GM12878 (cell line): ENCODE results near the gene CCNJL. TPM values are rescaled to one million over a fixed set of nuclear protein-coding genes. Genes with fewer than 3 reads are reported as not detected.

Experiments used
- ATAC-seq: fragments of 200-7000 bp; cut with Tn5 transposase; 3 replicates; pipeline ENCODE4 v1.9.1; 2020; ENCODE audit warnings: mild to moderate bottlenecking, moderate library complexity
- BruUV-seq: library from RNA; stranded (reverse); fragments of 400-500 nt; replicated peaks from 2 replicates; lab custom pipeline; 2021; lab: Mats Ljungman, UMichigan
- CTCF ChIA-PET: fragments of 300-600 bp; sonication (Branson Sonifier 250); formaldehyde crosslinking; extraction: SDS; loops from one replicate; lab custom pipeline; 2021; ENCODE audit warnings: inconsistent platforms; lab: Yijun Ruan, JAX
- POLR2A ChIA-PET: fragments of 350-600 bp; formaldehyde crosslinking; extraction: SDS; loops from one replicate; lab custom pipeline; 2021; ENCODE audit warnings: inconsistent platforms; lab: Charles Lee
- RAD21 ChIA-PET: fragments of 300-600 bp; sonication (Branson Sonifier 250); formaldehyde crosslinking; loops from one replicate; lab custom pipeline; 2023; ENCODE audit warnings: antibody characterized with exemption; ENCODE audit not compliant: unreplicated experiment; lab: Charles Lee
- SMC1A ChIA-PET: fragments of 300-600 bp; sonication (Branson Sonifier 250); formaldehyde crosslinking; loops from one replicate; lab custom pipeline; 2023; ENCODE audit not compliant: unreplicated experiment, uncharacterized antibody; lab: Charles Lee
- DNase-seq: peaks from one replicate; pipeline ENCODE4 v3.0.0-alpha.2; 2011; ENCODE audit warnings: low read depth, low spot score
- FAIRE-seq: peaks from 3 replicates; lab custom pipeline; 2011; peaks lifted over from hg19 to GRCh38; lab: Jason Lieb, UNC
- H2AFZ ChIP-seq: 2 replicates; pipeline ENCODE4 v1.6.0; 2011; ENCODE audit warnings: low read depth, low read length, control low read depth; ENCODE audit not compliant: control insufficient read depth
- H3K27ac ChIP-seq: 2 replicates; pipeline ENCODE4 v1.5.1; 2011; ENCODE audit warnings: control low read depth; ENCODE audit not compliant: control insufficient read depth, insufficient read depth
- H3K27me3 ChIP-seq, 2 experiments: replicated peaks in 1 of 2; 2 replicates each; pipeline versions ENCODE4 v1.6.0 to v1.6.1; 2011; ENCODE audit warnings: low read length in 1 of 2; ENCODE audit not compliant: control insufficient read depth in 2 of 2, insufficient read depth in 2 of 2
- H3K36me3 ChIP-seq, 2 experiments: 2 replicates each; pipeline ENCODE4 v1.5.1; 2011; ENCODE audit warnings: low read length in 1 of 2; ENCODE audit not compliant: control insufficient read depth in 2 of 2, insufficient read depth in 2 of 2
- H3K4me1 ChIP-seq: 2 replicates; pipeline ENCODE4 v1.6.1; 2011; ENCODE audit warnings: mild to moderate bottlenecking, low read length, moderate library complexity, mixed read lengths; ENCODE audit not compliant: control insufficient read depth, insufficient read depth
- H3K4me2 ChIP-seq: 2 replicates; pipeline ENCODE4 v1.6.0; 2011; ENCODE audit warnings: control low read depth; ENCODE audit not compliant: control insufficient read depth, insufficient read depth
- H3K4me3 ChIP-seq: fragments of 200-600 bp; sonication (generic); 2 replicates; pipeline ENCODE4 v1.5.1; 2016
- H3K79me2 ChIP-seq: 2 replicates; pipeline ENCODE4 v1.6.0; 2011; ENCODE audit warnings: low read length; ENCODE audit not compliant: control insufficient read depth, insufficient read depth
- H3K9ac ChIP-seq: 2 replicates; pipeline ENCODE4 v1.8.0; 2011; ENCODE audit warnings: low read length, control low read depth, mixed read lengths; ENCODE audit not compliant: control insufficient read depth, insufficient read depth
- H3K9me3 ChIP-seq: replicated peaks from 3 replicates; pipeline ENCODE4 v1.5.1; 2011; ENCODE audit warnings: mild to moderate bottlenecking, low read length; ENCODE audit not compliant: control insufficient read depth, insufficient read depth
- H4K20me1 ChIP-seq: 2 replicates; pipeline ENCODE4 v1.6.0; 2011; ENCODE audit not compliant: control insufficient read depth, insufficient read depth
- CBX3 ChIP-seq: fragments of 200-600 bp; sonication (generic); IDR thresholded peaks from 2 replicates; pipeline ENCODE4 v1.6.1; 2016; ENCODE audit warnings: low read depth, borderline replicate concordance
- CHD2 ChIP-seq: IDR thresholded peaks from 2 replicates; pipeline ENCODE4 v1.6.1; 2011; ENCODE audit warnings: low read depth, low read length, improper control_type of control experiment, borderline replicate concordance
- EGR1 ChIP-seq, 2 experiments: IDR thresholded peaks; 1 replicate in 1 of 2; 2 replicates in 1 of 2; pipeline ENCODE4 v1.6.1; 2011 to 2012; ENCODE audit warnings: low read depth in 2 of 2, low read length in 2 of 2, borderline replicate concordance in 1 of 2, mild to moderate bottlenecking in 1 of 2, moderate library complexity in 1 of 2
- PAX5 ChIP-seq: IDR thresholded peaks from 2 replicates; pipeline ENCODE4 v1.6.1; 2011; ENCODE audit warnings: low read depth, low read length, borderline replicate concordance
- STAT1 ChIP-seq: fragments of 450-650 bp; conservative IDR thresholded peaks from 2 replicates; pipeline ENCODE4 v1.6.1; 2014; ENCODE audit warnings: antibody characterized with exemption, mild to moderate bottlenecking
- TARDBP ChIP-seq: IDR thresholded peaks from 2 replicates; pipeline ENCODE4 v1.6.1; 2016; ENCODE audit warnings: borderline replicate concordance
- TBL1XR1 ChIP-seq: IDR thresholded peaks from 2 replicates; pipeline ENCODE4 v1.6.1; 2012; ENCODE audit warnings: low read depth, low read length, improper control_type of control experiment
- WGBS: methylation state at CpG from one replicate; pipeline ENCODE4 v1.1.6; 2016; ENCODE audit warnings: low lambda C conversion rate; ENCODE audit not compliant: insufficient replicate concordance, insufficient coverage; ENCODE audit errors: missing lambda C conversion rate; 5-methylcytosine and 5-hydroxymethylcytosine counted together
- in situ Hi-C: fragments of 300-500 bp; cut with MboI; formaldehyde crosslinking; loops from 9 replicates; pipeline ENCODE4 v1.14.3; 2018; ENCODE audit warnings: mixed read lengths
- intact Hi-C: fragments of 100-400 bp; cut with micrococcal nuclease; formaldehyde crosslinking; loops from one replicate; pipeline ENCODE4 v1.14.2; 2022; ENCODE audit not compliant: unreplicated experiment
- polyA plus RNA-seq, 11 experiments: library from polyadenylated mRNA; depleted of rRNA in 4 of 11; unstranded in 6 of 11; stranded (reverse) in 5 of 11; fragments of >200 nt; fragmentation: Nextera tagmentation in 4 of 11; fragmentation: Illumina TruSeq in 1 of 11; extraction: Ambion mirVana in 4 of 11; extraction: Trizol in 1 of 11; gene quantifications; 1 replicate in 1 of 11; 2 replicates in 10 of 11; pipeline versions ENCODE4 v1.2.1 to v1.2.3, GENCODE V29; 2011 to 2016; ENCODE audit warnings: inconsistent platforms in 2 of 11, missing spikeins in 2 of 11, low read depth in 1 of 11
- total RNA-seq, 4 experiments: library from RNA; depleted of rRNA in 3 of 4; stranded (reverse); fragments of >200 nt in 3 of 4; fragmentation: Illumina TruSeq in 1 of 4; extraction: Trizol in 1 of 4; gene quantifications; 2 replicates each; pipeline versions ENCODE4 v1.2.1 to v1.2.3, GENCODE V29; 2013 to 2021
- TF ChIP-seq, protein P1 (sequence below): fragments of 450-650 bp; IDR thresholded peaks from 2 replicates; pipeline ENCODE4 v1.6.1; 2017; ENCODE audit warnings: mild to moderate bottlenecking, moderate library complexity
- TF ChIP-seq, protein P2 (sequence below): IDR thresholded peaks from 2 replicates; pipeline ENCODE4 v1.6.1; 2012; ENCODE audit warnings: low read length, inconsistent platforms
- TF ChIP-seq, protein P3 (sequence below): fragments of 450-650 bp; IDR thresholded peaks from 2 replicates; pipeline ENCODE4 v1.6.1; 2017; ENCODE audit warnings: borderline replicate concordance
- TF ChIP-seq, protein P4 (sequence below): fragments of 450-650 bp; IDR thresholded peaks from 2 replicates; pipeline ENCODE4 v1.6.1; 2017; ENCODE audit warnings: low read depth, mild to moderate bottlenecking, moderate library complexity
- TF ChIP-seq, protein P5 (sequence below): fragments of 450-650 bp; conservative IDR thresholded peaks from 2 replicates; pipeline ENCODE4 v1.6.1; 2017; ENCODE audit warnings: mild to moderate bottlenecking, moderate library complexity

The CCNJL gene
- total and polyA plus RNA-seq, 10 of the 15 experiments (the other 5 are each of a cell fraction or from before 2014, with no cell fraction given): 0.09 to 0.20 (median 0.10) TPM; not detected in 7

DNA sequence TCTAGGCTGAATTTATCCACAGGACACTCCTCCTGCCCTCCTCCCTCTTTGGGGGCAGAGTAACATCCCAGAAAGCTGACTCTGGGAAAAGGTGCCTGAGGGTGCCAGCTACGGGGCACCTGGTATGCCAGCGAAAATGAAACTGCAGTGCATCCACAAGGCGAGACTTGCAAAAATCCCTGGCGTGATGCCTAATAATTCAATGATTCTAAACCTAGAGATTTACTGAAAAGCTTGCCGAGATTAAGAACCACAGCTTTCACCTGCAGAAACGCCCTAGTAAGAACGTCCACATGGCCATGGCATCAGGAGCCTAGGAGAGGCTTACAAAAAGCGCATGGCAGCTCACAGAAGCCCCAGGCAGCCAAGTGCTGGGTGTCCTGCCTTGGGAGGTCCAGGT lies 20.9 kb downstream of the CCNJL start:
- Histone ChIP-seq H3K4me3 (no peak overlapping the region), H3K27ac (no peak overlapping the region), H3K4me1 (no peaks in the 10 kb centered on the region; the same call in 1 of the 2 replicates), H3K9me3 (no peaks in the 10 kb centered on the region; the same call in 2 of the 3 replicates), H3K9ac (no peak overlapping the region), H3K27me3 (peaks cover 0 to 2% of the 10 kb centered on the region in 2 experiments; a peak in 1 of 4 replicates), H2AFZ (no peak overlapping the region), H3K79me2 (no peaks in the 10 kb centered on the region), H4K20me1 (no peaks in the 10 kb centered on the region), H3K4me2 (no peak overlapping the region), H3K36me3 (no peaks in the 10 kb centered on the region)
- no peak for DNase-seq
- ChIA-PET SMC1A (interaction anchor here (0.7 to 1.3 kb wide), 4 partner anchors 9 to 80 kb away, joined by 3 to 4 read pairs (median 3); no protein-coding TSS in a partner anchor), RAD21 (interaction anchor here (0.8 to 1.9 kb wide), 2 partner anchors 49 to 60 kb away, joined by 4 to 7 read pairs; no protein-coding TSS in a partner anchor), CTCF (interaction anchor here (0.9 kb wide), 1 partner anchor 54 kb away, joined by 3 read pairs; no protein-coding TSS in a partner anchor), POLR2A (no interaction called here)
- BruUV-seq: no TSS peak
- intact Hi-C loops (no loop called here), in situ Hi-C loops (no loop called here)
- WGBS: 18% methylated on average over 8 of the region's 8 CpGs
- ATAC-seq: no peak
- no peak for FAIRE-seq
- TF ChIP-seq TBL1XR1 (no peak), CBX3 (no peak), PAX5 (no peak), CHD2 (no peak), EGR1 (IDR thresholded peaks at IDR 0.05; ENCODE audit: borderline replicate concordance in 1 of 2, low read depth in 2 of 2, low read length in 2 of 2) (no peak), TARDBP (no peak), STAT1 (no peak)
- TF ChIP-seq, protein P1, sequence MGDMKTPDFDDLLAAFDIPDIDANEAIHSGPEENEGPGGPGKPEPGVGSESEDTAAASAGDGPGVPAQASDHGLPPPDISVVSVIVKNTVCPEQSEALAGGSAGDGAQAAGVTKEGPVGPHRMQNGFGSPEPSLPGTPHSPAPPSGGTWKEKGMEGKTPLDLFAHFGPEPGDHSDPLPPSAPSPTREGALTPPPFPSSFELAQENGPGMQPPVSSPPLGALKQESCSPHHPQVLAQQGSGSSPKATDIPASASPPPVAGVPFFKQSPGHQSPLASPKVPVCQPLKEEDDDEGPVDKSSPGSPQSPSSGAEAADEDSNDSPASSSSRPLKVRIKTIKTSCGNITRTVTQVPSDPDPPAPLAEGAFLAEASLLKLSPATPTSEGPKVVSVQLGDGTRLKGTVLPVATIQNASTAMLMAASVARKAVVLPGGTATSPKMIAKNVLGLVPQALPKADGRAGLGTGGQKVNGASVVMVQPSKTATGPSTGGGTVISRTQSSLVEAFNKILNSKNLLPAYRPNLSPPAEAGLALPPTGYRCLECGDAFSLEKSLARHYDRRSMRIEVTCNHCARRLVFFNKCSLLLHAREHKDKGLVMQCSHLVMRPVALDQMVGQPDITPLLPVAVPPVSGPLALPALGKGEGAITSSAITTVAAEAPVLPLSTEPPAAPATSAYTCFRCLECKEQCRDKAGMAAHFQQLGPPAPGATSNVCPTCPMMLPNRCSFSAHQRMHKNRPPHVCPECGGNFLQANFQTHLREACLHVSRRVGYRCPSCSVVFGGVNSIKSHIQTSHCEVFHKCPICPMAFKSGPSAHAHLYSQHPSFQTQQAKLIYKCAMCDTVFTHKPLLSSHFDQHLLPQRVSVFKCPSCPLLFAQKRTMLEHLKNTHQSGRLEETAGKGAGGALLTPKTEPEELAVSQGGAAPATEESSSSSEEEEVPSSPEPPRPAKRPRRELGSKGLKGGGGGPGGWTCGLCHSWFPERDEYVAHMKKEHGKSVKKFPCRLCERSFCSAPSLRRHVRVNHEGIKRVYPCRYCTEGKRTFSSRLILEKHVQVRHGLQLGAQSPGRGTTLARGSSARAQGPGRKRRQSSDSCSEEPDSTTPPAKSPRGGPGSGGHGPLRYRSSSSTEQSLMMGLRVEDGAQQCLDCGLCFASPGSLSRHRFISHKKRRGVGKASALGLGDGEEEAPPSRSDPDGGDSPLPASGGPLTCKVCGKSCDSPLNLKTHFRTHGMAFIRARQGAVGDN: no peak
- TF ChIP-seq, protein P2, sequence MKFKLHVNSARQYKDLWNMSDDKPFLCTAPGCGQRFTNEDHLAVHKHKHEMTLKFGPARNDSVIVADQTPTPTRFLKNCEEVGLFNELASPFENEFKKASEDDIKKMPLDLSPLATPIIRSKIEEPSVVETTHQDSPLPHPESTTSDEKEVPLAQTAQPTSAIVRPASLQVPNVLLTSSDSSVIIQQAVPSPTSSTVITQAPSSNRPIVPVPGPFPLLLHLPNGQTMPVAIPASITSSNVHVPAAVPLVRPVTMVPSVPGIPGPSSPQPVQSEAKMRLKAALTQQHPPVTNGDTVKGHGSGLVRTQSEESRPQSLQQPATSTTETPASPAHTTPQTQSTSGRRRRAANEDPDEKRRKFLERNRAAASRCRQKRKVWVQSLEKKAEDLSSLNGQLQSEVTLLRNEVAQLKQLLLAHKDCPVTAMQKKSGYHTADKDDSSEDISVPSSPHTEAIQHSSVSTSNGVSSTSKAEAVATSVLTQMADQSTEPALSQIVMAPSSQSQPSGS: no peak
- TF ChIP-seq, protein P3, sequence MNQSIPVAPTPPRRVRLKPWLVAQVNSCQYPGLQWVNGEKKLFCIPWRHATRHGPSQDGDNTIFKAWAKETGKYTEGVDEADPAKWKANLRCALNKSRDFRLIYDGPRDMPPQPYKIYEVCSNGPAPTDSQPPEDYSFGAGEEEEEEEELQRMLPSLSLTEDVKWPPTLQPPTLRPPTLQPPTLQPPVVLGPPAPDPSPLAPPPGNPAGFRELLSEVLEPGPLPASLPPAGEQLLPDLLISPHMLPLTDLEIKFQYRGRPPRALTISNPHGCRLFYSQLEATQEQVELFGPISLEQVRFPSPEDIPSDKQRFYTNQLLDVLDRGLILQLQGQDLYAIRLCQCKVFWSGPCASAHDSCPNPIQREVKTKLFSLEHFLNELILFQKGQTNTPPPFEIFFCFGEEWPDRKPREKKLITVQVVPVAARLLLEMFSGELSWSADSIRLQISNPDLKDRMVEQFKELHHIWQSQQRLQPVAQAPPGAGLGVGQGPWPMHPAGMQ: no peak
- TF ChIP-seq, protein P4, sequence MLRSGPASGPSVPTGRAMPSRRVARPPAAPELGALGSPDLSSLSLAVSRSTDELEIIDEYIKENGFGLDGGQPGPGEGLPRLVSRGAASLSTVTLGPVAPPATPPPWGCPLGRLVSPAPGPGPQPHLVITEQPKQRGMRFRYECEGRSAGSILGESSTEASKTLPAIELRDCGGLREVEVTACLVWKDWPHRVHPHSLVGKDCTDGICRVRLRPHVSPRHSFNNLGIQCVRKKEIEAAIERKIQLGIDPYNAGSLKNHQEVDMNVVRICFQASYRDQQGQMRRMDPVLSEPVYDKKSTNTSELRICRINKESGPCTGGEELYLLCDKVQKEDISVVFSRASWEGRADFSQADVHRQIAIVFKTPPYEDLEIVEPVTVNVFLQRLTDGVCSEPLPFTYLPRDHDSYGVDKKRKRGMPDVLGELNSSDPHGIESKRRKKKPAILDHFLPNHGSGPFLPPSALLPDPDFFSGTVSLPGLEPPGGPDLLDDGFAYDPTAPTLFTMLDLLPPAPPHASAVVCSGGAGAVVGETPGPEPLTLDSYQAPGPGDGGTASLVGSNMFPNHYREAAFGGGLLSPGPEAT: no peak
- TF ChIP-seq, protein P5, sequence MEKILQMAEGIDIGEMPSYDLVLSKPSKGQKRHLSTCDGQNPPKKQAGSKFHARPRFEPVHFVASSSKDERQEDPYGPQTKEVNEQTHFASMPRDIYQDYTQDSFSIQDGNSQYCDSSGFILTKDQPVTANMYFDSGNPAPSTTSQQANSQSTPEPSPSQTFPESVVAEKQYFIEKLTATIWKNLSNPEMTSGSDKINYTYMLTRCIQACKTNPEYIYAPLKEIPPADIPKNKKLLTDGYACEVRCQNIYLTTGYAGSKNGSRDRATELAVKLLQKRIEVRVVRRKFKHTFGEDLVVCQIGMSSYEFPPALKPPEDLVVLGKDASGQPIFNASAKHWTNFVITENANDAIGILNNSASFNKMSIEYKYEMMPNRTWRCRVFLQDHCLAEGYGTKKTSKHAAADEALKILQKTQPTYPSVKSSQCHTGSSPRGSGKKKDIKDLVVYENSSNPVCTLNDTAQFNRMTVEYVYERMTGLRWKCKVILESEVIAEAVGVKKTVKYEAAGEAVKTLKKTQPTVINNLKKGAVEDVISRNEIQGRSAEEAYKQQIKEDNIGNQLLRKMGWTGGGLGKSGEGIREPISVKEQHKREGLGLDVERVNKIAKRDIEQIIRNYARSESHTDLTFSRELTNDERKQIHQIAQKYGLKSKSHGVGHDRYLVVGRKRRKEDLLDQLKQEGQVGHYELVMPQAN: no peak
